GM23338 (cell line): ENCODE measurements around the gene CA5B. TPM values are rescaled to one million over a fixed set of nuclear protein-coding genes. Genes with fewer than 3 reads are reported as not detected.

Source experiments
- ATAC-seq: fragments of 200-7000 bp; cut with Tn5 transposase; 3 replicates; pipeline ENCODE4 v1.9.1; 2020
- DNase-seq: peaks from one replicate; pipeline ENCODE4 v3.0.0-alpha.2; 2015; ENCODE audit warnings: low spot score
- H2AFZ ChIP-seq: fragments of 200-600 bp; sonication (generic); 2 replicates; pipeline ENCODE4 v1.8.0; 2016; ENCODE audit warnings: antibody characterized with exemption, mild to moderate bottlenecking, moderate library complexity
- H3F3A ChIP-seq: fragments of 200-600 bp; sonication (generic); replicated peaks from 2 replicates; pipeline ENCODE4 v1.8.0; 2017; ENCODE audit warnings: antibody characterized with exemption, mixed run types, low read depth
- H3K27ac ChIP-seq: fragments of 200-600 bp; sonication (generic); 2 replicates; pipeline ENCODE4 v1.6.1; 2016; ENCODE audit warnings: low read depth
- H3K27me3 ChIP-seq: fragments of 200-600 bp; sonication (generic); 2 replicates; pipeline ENCODE4 v1.8.0; 2016; ENCODE audit warnings: mild to moderate bottlenecking, mixed run types, moderate library complexity; ENCODE audit not compliant: insufficient read depth
- H3K36me3 ChIP-seq: fragments of 200-600 bp; sonication (generic); 2 replicates; pipeline ENCODE4 v1.8.0; 2016; ENCODE audit warnings: mild to moderate bottlenecking; ENCODE audit not compliant: insufficient read depth
- H3K4me1 ChIP-seq: fragments of 200-600 bp; sonication (generic); 2 replicates; pipeline ENCODE4 v1.8.0; 2016; ENCODE audit warnings: mild to moderate bottlenecking, moderate library complexity; ENCODE audit not compliant: insufficient read depth
- H3K4me2 ChIP-seq: fragments of 200-600 bp; sonication (generic); 2 replicates; pipeline ENCODE4 v1.7.1; 2017; ENCODE audit warnings: mixed run types
- H3K4me3 ChIP-seq: fragments of 200-600 bp; sonication (generic); 2 replicates; pipeline ENCODE4 v1.6.1; 2016; ENCODE audit warnings: mixed run types
- H3K79me2 ChIP-seq: fragments of 200-600 bp; sonication (generic); replicated peaks from 2 replicates; pipeline ENCODE4 v1.8.0; 2017; ENCODE audit warnings: mild to moderate bottlenecking; ENCODE audit not compliant: insufficient read depth
- H3K9me2 ChIP-seq: fragments of 200-600 bp; sonication (generic); 2 replicates; pipeline ENCODE4 v1.8.0; 2017; ENCODE audit not compliant: insufficient read depth
- H4K20me1 ChIP-seq: fragments of 200-600 bp; sonication (generic); replicated peaks from 2 replicates; pipeline ENCODE4 v1.8.0; 2017; ENCODE audit warnings: mild to moderate bottlenecking; ENCODE audit not compliant: insufficient read depth
- H3K27ac Mint-ChIP-seq: 2 replicates; pipeline ENCODE4 v1.8.0; 2020; ENCODE audit warnings: inconsistent platforms, mild to moderate bottlenecking, moderate library complexity, mixed read lengths
- H3K27me3 Mint-ChIP-seq: 3 replicates; pipeline ENCODE4 v1.8.0; 2022; ENCODE audit warnings: low read depth, mild to moderate bottlenecking, moderate library complexity, mixed read lengths, inconsistent platforms; ENCODE audit not compliant: insufficient read depth, poor library complexity
- H3K36me3 Mint-ChIP-seq: 3 replicates; pipeline ENCODE4 v1.8.0; 2021; ENCODE audit warnings: low read depth, mild to moderate bottlenecking, inconsistent platforms, moderate library complexity, mixed read lengths
- H3K4me1 Mint-ChIP-seq: 3 replicates; pipeline ENCODE4 v1.8.0; 2020; ENCODE audit warnings: mild to moderate bottlenecking, inconsistent platforms, mixed read lengths
- H3K4me3 Mint-ChIP-seq: 3 replicates; pipeline ENCODE4 v1.8.0; 2021; ENCODE audit warnings: moderate library complexity, mild to moderate bottlenecking, inconsistent platforms, mixed read lengths
- H3K9me3 Mint-ChIP-seq: 3 replicates; pipeline ENCODE4 v1.8.0; 2020; ENCODE audit warnings: moderate library complexity, mild to moderate bottlenecking, inconsistent platforms, mixed read lengths
- EZH2 ChIP-seq: fragments of 200-600 bp; sonication (generic); IDR thresholded peaks from one replicate; pipeline ENCODE4 v1.8.0; 2017; ENCODE audit warnings: antibody characterized with exemption, mild to moderate bottlenecking, low read depth; ENCODE audit not compliant: unreplicated experiment
- JUNB ChIP-seq: IDR thresholded peaks from one replicate; pipeline ENCODE4 v1.6.1; 2016; ENCODE audit warnings: antibody characterized with exemption; ENCODE audit not compliant: unreplicated experiment
- NANOG ChIP-seq: IDR thresholded peaks from 2 replicates; pipeline ENCODE4 v1.6.1; 2016; ENCODE audit warnings: antibody characterized with exemption, borderline replicate concordance
- POLR2AphosphoS5 ChIP-seq: IDR thresholded peaks from 2 replicates; pipeline ENCODE4 v1.6.1; 2016; ENCODE audit warnings: antibody characterized with exemption, low read depth
- STAT1 ChIP-seq: IDR thresholded peaks from one replicate; pipeline ENCODE4 v1.6.1; 2016; ENCODE audit warnings: antibody characterized with exemption; ENCODE audit not compliant: unreplicated experiment
- ZNF331 ChIP-seq: fragments of 250-450 bp; sonication (Bioruptor Pico); IDR thresholded peaks from 2 replicates; pipeline ENCODE4 v1.5.0; 2020; ENCODE audit warnings: low read depth, mild to moderate bottlenecking, moderate library complexity
- ZNF462 ChIP-seq: fragments of 250-450 bp; sonication (Bioruptor Pico); IDR thresholded peaks from 2 replicates; pipeline ENCODE4 v1.5.0; 2020; ENCODE audit warnings: mild to moderate bottlenecking, moderate library complexity
- polyA plus RNA-seq: library from polyadenylated mRNA; unstranded; fragments of >200 nt; fragmentation: Nextera tagmentation; extraction: Ambion mirVana; gene quantifications from 2 replicates; pipeline ENCODE4 v1.2.1, GENCODE V29; 2016
- total RNA-seq: library from RNA; depleted of rRNA; stranded (reverse); fragments of >200 nt; shearing (Covaris generic); gene quantifications from 2 replicates; pipeline ENCODE4 v1.2.3, GENCODE V29; 2014

The CA5B gene
- total and polyA plus RNA-seq, 2 experiments from 2014 or later: 4.8 to 6.1 TPM

GRCh38 chrX:15786915-15787314, 48.8 kb downstream of the CA5B start (continued):
- TF ChIP-seq ZNF462: no peak
- TF ChIP-seq JUNB: no peak

- no peaks in the 10 kb centered on the region for H3F3A ChIP-seq
- Mint-ChIP-seq H3K36me3 (peaks cover 5% of the 10 kb centered on the region), H3K27ac (no peak within 1 kb of the TSS), H3K27me3 (peaks cover 2% of the 10 kb centered on the region), H3K4me1 (0 out of 3 replicates have a peak, but pooled peaks cover 2% of the 10 kb centered on the region), H3K9me3 (no peaks in the 10 kb centered on the region), H3K4me3 (no peak within 1 kb of the TSS)
- ATAC-seq (peak; percentile 93), DNase-seq (peak; percentile 81)
- H2AFZ ChIP-seq: peak within 1 kb of the TSS; percentile 81
- no peaks in the 10 kb centered on the region for H3K36me3 ChIP-seq
- peak within 1 kb of the TSS; percentile 77 for H3K4me2 ChIP-seq
- TF ChIP-seq NANOG (no peak), STAT1 (no peak), POLR2AphosphoS5 (peak; percentile 61; the same call in 1 of the 2 replicates), EZH2 (no peak), ZNF331 (CRISPR knock-in tag) (no peak)
- H3K4me1 ChIP-seq: no peaks in the 10 kb centered on the region
- H3K27ac ChIP-seq: peak within 1 kb of the TSS; percentile 87
- H3K79me2 ChIP-seq: peaks cover 4% of the 10 kb centered on the region; the same call in 1 of the 2 replicates
- no peaks in the 10 kb centered on the region for H3K9me2 ChIP-seq
- H3K4me3 ChIP-seq: peak within 1 kb of the TSS; percentile 72
- H3K27me3 ChIP-seq: no peaks in the 10 kb centered on the region
- no peaks in the 10 kb centered on the region for H4K20me1 ChIP-seq
Observed at GRCh38 chrX:15789979-15790768, 52.1 kb downstream of the CA5B start, which contains the start of gene ZRSR2. Gene ZRSR2 (plus strand): TSS chrX:15790484. CDS start chrX:15790496, 12 bp downstream.
